ENCODE data around the gene EMILIN1.

GRCh38 chr2:27074738-27075565 is 3.5 kb upstream of the EMILIN1 start:
- TF ChIP-seq CTCF (conservative IDR thresholded peaks at IDR 0.05 in 1 of 2, IDR thresholded peaks at IDR 0.05 in 1 of 2; ENCODE audit: low read depth in 1 of 2, low read length in 2 of 2) (no peak), EZH2 (IDR thresholded peaks at IDR 0.05; ENCODE audit: low read length, missing control alignments) (no peak)

Data from fibroblast of lung (primary cell).